ENCODE data around the gene CRPPA. TPM values are rescaled to one million over a fixed set of nuclear protein-coding genes. Genes with fewer than 3 reads are reported as not detected.

Gene CRPPA
- total and polyA plus RNA-seq, 10 of the 15 experiments (the other 5 are each of a cell fraction or from before 2014, with no cell fraction given) = not detected

GRCh38 chr7:16436306-16436705, 15.0 kb upstream of the CRPPA start:
- SMC1A ChIA-PET (ENCODE audit: uncharacterized antibody, unreplicated experiment) = interaction anchor here (1.0 to 1.4 kb wide), 2 partner anchors 28 to 128 kb away, joined by 3 to 4 read pairs; no protein-coding TSS in a partner anchor
- Histone ChIP-seq H3K9ac (ENCODE audit: control insufficient read depth, insufficient read depth, low read length) (no peak overlapping the region), H3K4me1 (ENCODE audit: control insufficient read depth, insufficient read depth, low read length) (no peaks in the 10 kb centered on the region), H4K20me1 (ENCODE audit: control insufficient read depth, insufficient read depth) (no peaks in the 10 kb centered on the region), H3K36me3 (ENCODE audit: control insufficient read depth in 2 of 2, insufficient read depth in 2 of 2, low read length in 1 of 2) (no peaks in the 10 kb centered on the region), H3K27me3 (replicated peaks in 1 of 2; ENCODE audit: control insufficient read depth in 2 of 2, insufficient read depth in 2 of 2, low read length in 1 of 2) (no peaks in the 10 kb centered on the region), H2AFZ (ENCODE audit: control insufficient read depth, low read depth, low read length) (no peak overlapping the region), H3K4me3 (no peak overlapping the region), H3K79me2 (ENCODE audit: control insufficient read depth, insufficient read depth, low read length) (no peaks in the 10 kb centered on the region), H3K9me3 (replicated peaks; ENCODE audit: control insufficient read depth, insufficient read depth, low read length) (no peaks in the 10 kb centered on the region), H3K4me2 (ENCODE audit: control insufficient read depth, insufficient read depth) (no peak overlapping the region), H3K27ac (ENCODE audit: control insufficient read depth, insufficient read depth) (no peak overlapping the region)
- ATAC-seq (no peak), DNase-seq (ENCODE audit: low read depth, low spot score) (no peak), FAIRE-seq (no peak)
- in situ Hi-C loops (cut with MboI) = no loop called here
- POLR2A ChIA-PET = no interaction called here
- intact Hi-C loops (cut with micrococcal nuclease; ENCODE audit: unreplicated experiment) = no loop called here
- WGBS (ENCODE audit: insufficient coverage, insufficient replicate concordance, low lambda C conversion rate, missing lambda C conversion rate) = 0% methylated on average over 2 of the region's 2 CpGs
- BruUV-seq (replicated peaks) = no TSS peak
- CTCF ChIA-PET = interaction anchor here (0.6 to 6.7 kb wide), 3 partner anchors 17 to 128 kb away, joined by 3 to 46 read pairs (median 4); no protein-coding TSS in a partner anchor
- RAD21 ChIA-PET (ENCODE audit: unreplicated experiment) = no interaction called here
- TF ChIP-seq ATF7 (IDR thresholded peaks at IDR 0.05; ENCODE audit: low read depth) = no peak
- TF ChIP-seq ELK1 (IDR thresholded peaks at IDR 0.05; ENCODE audit: low read depth, low read length) = no peak
- no peak for TF ChIP-seq CEBPZ (IDR thresholded peaks at IDR 0.05; ENCODE audit: low read depth, low read length)
- no peak for TF ChIP-seq MYB (IDR thresholded peaks at IDR 0.05; ENCODE audit: borderline replicate concordance, low read depth, low read length)
- no peak for TF ChIP-seq RELA (IDR thresholded peaks at IDR 0.05; ENCODE audit: borderline replicate concordance, partially characterized antibody)
- no peak for TF ChIP-seq SP1 (IDR thresholded peaks at IDR 0.05; ENCODE audit: low read depth, low read length)
- no peak for TF ChIP-seq CHD2 (IDR thresholded peaks at IDR 0.05; ENCODE audit: borderline replicate concordance, low read depth, low read length)
- TF ChIP-seq ZNF592 (IDR thresholded peaks at IDR 0.05) = no peak
- TF ChIP-seq ZBED1 (IDR thresholded peaks at IDR 0.05; ENCODE audit: borderline replicate concordance) = no peak
- no peak for TF ChIP-seq CHD1 (IDR thresholded peaks at IDR 0.05; ENCODE audit: low read depth, low read length)
- no peak for TF ChIP-seq PRDM15 (CRISPR knock-in tag; IDR thresholded peaks at IDR 0.05)
- TF ChIP-seq ASH2L (IDR thresholded peaks at IDR 0.05; ENCODE audit: borderline replicate concordance, low read depth) = no peak
- no peak for TF ChIP-seq IKZF1 (conservative IDR thresholded peaks at IDR 0.05)
